NCI-H524 treated with DMSO at 0.1 percent for 48 hours (cell line): Measurements from ENCODE around the gene PSMB5.

Experiments used
- DNase-seq: peaks from one replicate; lab custom pipeline; 2025; lab: John Stamatoyannopoulos, UW

The PSMB5 gene

GRCh38 chr14:23043754-23044153, 9.1 kb upstream of the PSMB5 start:
- DNase-seq = no peak

- no peak for DNase-seq
These were observed 8.4 kb upstream of the PSMB5 start for GRCh38 chr14:23043145-23043544.

- no peak for DNase-seq
These were observed 7.7 kb upstream of the PSMB5 start, which contains the start of gene PSMB11 for GRCh38 chr14:23042162-23042965. Gene PSMB11 (plus strand): TSS chr14:23042212. CDS start chr14:23042226, 14 bp downstream.

- DNase-seq = no peak
These were observed 7.0 kb upstream of the PSMB5 start for GRCh38 chr14:23041729-23042128.

- no peak for DNase-seq
These were observed 5.4 kb upstream of the PSMB5 start for GRCh38 chr14:23040100-23040499.

- no peak for DNase-seq
These were observed 824 bp upstream of the PSMB5 start for GRCh38 chr14:23035303-23036144.

GRCh38 chr14:23033801-23034497, 751 bp downstream of the PSMB5 start:
- DNase-seq = no peak

GRCh38 chr14:23033251-23033727, 1.4 kb downstream of the PSMB5 start:
- DNase-seq = no peak

- DNase-seq = no peak
These were observed 3.8 kb downstream of the PSMB5 start for GRCh38 chr14:23030936-23031335.

GRCh38 chr14:23028799-23029198, 5.9 kb downstream of the PSMB5 start:
- DNase-seq = no peak

GRCh38 chr14:23025151-23025814, 9.4 kb downstream of the PSMB5 start:
- peak; percentile 91 for DNase-seq

GRCh38 chr14:23024612-23025075, 10.1 kb downstream of the PSMB5 start:
- DNase-seq = peak; percentile 91

- no peak for DNase-seq
These were observed 10.9 kb downstream of the PSMB5 start for GRCh38 chr14:23023795-23024152.

- DNase-seq = no peak
These were observed 11.5 kb downstream of the PSMB5 start for GRCh38 chr14:23023022-23023794.

GRCh38 chr14:23021889-23022442, 12.7 kb downstream of the PSMB5 start:
- DNase-seq = no peak

- DNase-seq = no peak
These were observed 13.3 kb downstream of the PSMB5 start for GRCh38 chr14:23021434-23021833.

- DNase-seq = no peak
These were observed 14.3 kb downstream of the PSMB5 start for GRCh38 chr14:23020143-23021128.

GRCh38 chr14:23018107-23018506, 16.6 kb downstream of the PSMB5 start:
- no peak for DNase-seq

GRCh38 chr14:23017091-23017490, 17.6 kb downstream of the PSMB5 start:
- no peak for DNase-seq
